ENCODE data around the gene ING3.
"Not testable (repeated sequence)": the region's sequence is repeated elsewhere in the genome, so short reads cannot be mapped to it uniquely, and the experiment has no call there.

ING3 gene

GRCh38 chr7:121003986-121004685 lies 53.6 kb downstream of the ING3 start:
- Histone ChIP-seq H3K9me2 (replicated peaks; ENCODE audit: low read depth, low read length) (no peaks in the 10 kb centered on the region), H3K4me2 (ENCODE audit: low read depth, low read length, poor library complexity, severe bottlenecking) (no peak overlapping the region), H3K27me3 (ENCODE audit: insufficient read depth, low read length, poor library complexity, severe bottlenecking) (no peaks in the 10 kb centered on the region), H3K4me1 (ENCODE audit: insufficient read depth, low read length, poor library complexity, severe bottlenecking) (peaks cover 7% of the 10 kb centered on the region), H3K79me2 (ENCODE audit: insufficient read depth, low read length) (no peaks in the 10 kb centered on the region), H3K4me3 (ENCODE audit: low read length, poor library complexity, severe bottlenecking) (no peak overlapping the region), H3K9ac (ENCODE audit: low read depth, low read length, poor library complexity, severe bottlenecking) (no peak overlapping the region), H2AFZ (ENCODE audit: low read length) (no peak overlapping the region), H3K9me3 (ENCODE audit: insufficient read depth, low read depth, low read length) (no peaks in the 10 kb centered on the region), H3F3A (ENCODE audit: low read depth) (no peaks in the 10 kb centered on the region), H3K36me3 (ENCODE audit: insufficient read depth, low read length) (no peaks in the 10 kb centered on the region), H4K20me1 (ENCODE audit: insufficient read depth, low read length, poor library complexity, severe bottlenecking) (no peaks in the 10 kb centered on the region)
- no peak for TF ChIP-seq EZH2phosphoT487 (IDR thresholded peaks at IDR 0.05; ENCODE audit: borderline replicate concordance)
- TF ChIP-seq CTCF (conservative IDR thresholded peaks at IDR 0.05; ENCODE audit: low read length) = no peak

GRCh38 chr7:121005058-121005457 lies 54.5 kb downstream of the ING3 start:
- not testable (repeated sequence) for H3K9ac ChIP-seq (ENCODE audit: low read depth, low read length, poor library complexity, severe bottlenecking); H3K4me1 ChIP-seq (ENCODE audit: insufficient read depth, low read length, poor library complexity, severe bottlenecking); H3K27me3 ChIP-seq (ENCODE audit: insufficient read depth, low read length, poor library complexity, severe bottlenecking); H3K79me2 ChIP-seq (ENCODE audit: insufficient read depth, low read length); H3K4me3 ChIP-seq (ENCODE audit: low read length, poor library complexity, severe bottlenecking); H3K9me2 ChIP-seq (replicated peaks; ENCODE audit: low read depth, low read length); H3F3A ChIP-seq (ENCODE audit: low read depth); H3K9me3 ChIP-seq (ENCODE audit: insufficient read depth, low read depth, low read length); H2AFZ ChIP-seq (ENCODE audit: low read length); H3K4me2 ChIP-seq (ENCODE audit: low read depth, low read length, poor library complexity, severe bottlenecking); H4K20me1 ChIP-seq (ENCODE audit: insufficient read depth, low read length, poor library complexity, severe bottlenecking); H3K36me3 ChIP-seq (ENCODE audit: insufficient read depth, low read length)

GRCh38 chr7:121005996-121006584 lies 55.5 kb downstream of the ING3 start:
- Histone ChIP-seq H3K36me3 (ENCODE audit: insufficient read depth, low read length) (no peaks in the 10 kb centered on the region), H3K4me3 (ENCODE audit: low read length, poor library complexity, severe bottlenecking) (no peak overlapping the region), H3K27me3 (ENCODE audit: insufficient read depth, low read length, poor library complexity, severe bottlenecking) (no peaks in the 10 kb centered on the region), H3K9me2 (replicated peaks; ENCODE audit: low read depth, low read length) (no peaks in the 10 kb centered on the region), H3K79me2 (ENCODE audit: insufficient read depth, low read length) (no peaks in the 10 kb centered on the region), H3K4me2 (ENCODE audit: low read depth, low read length, poor library complexity, severe bottlenecking) (no peak overlapping the region), H3K4me1 (ENCODE audit: insufficient read depth, low read length, poor library complexity, severe bottlenecking) (no peaks in the 10 kb centered on the region), H3K9me3 (ENCODE audit: insufficient read depth, low read depth, low read length) (no peaks in the 10 kb centered on the region), H3K9ac (ENCODE audit: low read depth, low read length, poor library complexity, severe bottlenecking) (no peak overlapping the region), H2AFZ (ENCODE audit: low read length) (no peak overlapping the region), H3F3A (ENCODE audit: low read depth) (no peaks in the 10 kb centered on the region), H4K20me1 (ENCODE audit: insufficient read depth, low read length, poor library complexity, severe bottlenecking) (no peaks in the 10 kb centered on the region)
- TF ChIP-seq CTCF (conservative IDR thresholded peaks at IDR 0.05; ENCODE audit: low read length) (no peak), EZH2phosphoT487 (IDR thresholded peaks at IDR 0.05; ENCODE audit: borderline replicate concordance) (no peak)

All from Loucy (cell line).